GM23248 (cell line): ENCODE results near the gene ORMDL2.

Source experiments
- EZH2 ChIP-seq: fragments of 200-600 bp; sonication (generic); IDR thresholded peaks from 2 replicates; pipeline ENCODE4 v1.6.1; 2018; ENCODE audit warnings: antibody characterized with exemption, mild to moderate bottlenecking; ENCODE audit not compliant: insufficient read depth, poor library complexity, severe bottlenecking
- EZH2phosphoT487 ChIP-seq: fragments of 200-600 bp; sonication (generic); IDR thresholded peaks from 2 replicates; pipeline ENCODE4 v1.6.1; 2018; ENCODE audit warnings: antibody characterized with exemption, moderate library complexity, mild to moderate bottlenecking, low read depth; ENCODE audit not compliant: insufficient read depth

DNA sequence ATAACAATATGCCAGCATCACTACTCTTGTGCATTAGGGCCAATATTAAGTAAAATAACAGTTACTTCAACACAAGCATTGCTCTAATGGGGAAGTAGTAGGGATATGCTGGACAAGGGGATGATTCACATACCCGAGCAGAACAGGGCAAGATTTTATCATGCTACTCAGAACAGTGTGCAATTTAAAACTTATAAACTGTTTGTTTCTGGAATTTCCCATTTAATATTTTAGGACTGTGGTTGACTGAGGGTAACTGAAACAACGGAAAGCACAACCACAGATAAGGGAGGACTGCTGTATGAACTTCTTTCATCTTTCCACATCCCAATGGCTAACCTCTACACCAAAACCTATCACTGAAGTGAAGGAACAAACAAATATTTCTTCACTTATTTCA, 37.2 kb upstream of the ORMDL2 start:
- no peak for TF ChIP-seq EZH2phosphoT487
- no peak for TF ChIP-seq EZH2
